T-cell (primary cell): ENCODE data around the gene TNC. TPM values are rescaled to one million over a fixed set of nuclear protein-coding genes. Genes with fewer than 3 reads are reported as not detected.

Experiments
- ATAC-seq, 4 experiments: fragments of 200-7000 bp in 3 of 4; fragments of 150-1000 bp in 1 of 4; cut with Tn5 transposase; replicated peaks in 1 of 4; 1 replicate in 3 of 4; 2 replicates in 1 of 4; pipeline ENCODE4 v1.10.0; 2021; ENCODE audit warnings: moderate library complexity in 3 of 4, mild to moderate bottlenecking in 2 of 4, moderate number of reproducible peaks in 1 of 4
- CTCF ChIA-PET, 2 donors: fragments of 300-600 bp; sonication (Branson Sonifier 250); formaldehyde crosslinking; loops; one replicate each; lab custom pipeline; 2022; ENCODE audit warnings: antibody characterized with exemption in 2 of 2; lab: Charles Lee
- POLR2A ChIA-PET, 2 donors: fragments of 300-600 bp; sonication (Branson Sonifier 250); formaldehyde crosslinking; loops; one replicate each; lab custom pipeline; 2022; ENCODE audit warnings: antibody characterized with exemption in 2 of 2; lab: Charles Lee
- DNase-seq, 35 experiments: peaks; one replicate each; pipeline versions ENCODE4 v3.0.0 to v3.0.0-alpha.2; 2013 to 2023
- H3K27ac ChIP-seq: one replicate; pipeline ENCODE4 v1.5.1; 2013; ENCODE audit warnings: low read length
- H3K27me3 ChIP-seq, 2 experiments: replicated peaks in 1 of 2; 1 replicate in 1 of 2; 2 replicates in 1 of 2; pipeline versions ENCODE4 v1.6.1 to v1.7.0; 2013; ENCODE audit warnings: low read length in 1 of 2, mixed read lengths in 1 of 2; ENCODE audit not compliant: control insufficient read depth in 2 of 2, insufficient read depth in 2 of 2; ENCODE audit errors: extremely low read depth in 1 of 2
- H3K36me3 ChIP-seq, 2 donors: 1 replicate in 1 of 2; 2 replicates in 1 of 2; pipeline versions ENCODE4 v1.6.1 to v1.7.0; 2013; ENCODE audit warnings: low read length in 1 of 2; ENCODE audit not compliant: control insufficient read depth in 2 of 2, insufficient read depth in 1 of 2; ENCODE audit errors: extremely low read depth in 1 of 2
- H3K4me1 ChIP-seq, 2 experiments: 1 replicate in 1 of 2; 2 replicates in 1 of 2; pipeline versions ENCODE4 v1.6.1 to v1.7.0; 2013; ENCODE audit warnings: low read length in 2 of 2, mixed read lengths in 1 of 2; ENCODE audit not compliant: insufficient read depth in 2 of 2, control insufficient read depth in 1 of 2; ENCODE audit errors: extremely low read depth in 1 of 2
- H3K4me3 ChIP-seq, 2 donors: 1 replicate in 1 of 2; 2 replicates in 1 of 2; pipeline versions ENCODE4 v1.5.1 to v1.7.0; 2013; ENCODE audit warnings: mild to moderate bottlenecking in 2 of 2, low read length in 1 of 2, moderate library complexity in 1 of 2; ENCODE audit not compliant: control insufficient read depth in 1 of 2; ENCODE audit errors: extremely low read depth in 1 of 2
- H3K9me3 ChIP-seq: 2 replicates; pipeline ENCODE4 v1.7.0; 2013
- H3K27ac Mint-ChIP-seq, 2 donors: one replicate each; pipeline ENCODE4 v1.8.0; 2020 to 2021; ENCODE audit warnings: mild to moderate bottlenecking in 2 of 2, mixed read lengths in 2 of 2
- H3K27me3 Mint-ChIP-seq, 2 donors: one replicate each; pipeline ENCODE4 v1.8.0; 2021 to 2022; ENCODE audit warnings: mixed read lengths in 2 of 2
- H3K36me3 Mint-ChIP-seq: one replicate; pipeline ENCODE4 v1.8.0; 2021; ENCODE audit warnings: mixed read lengths
- H3K4me1 Mint-ChIP-seq, 3 donors: one replicate each; pipeline ENCODE4 v1.8.0; 2020 to 2022; ENCODE audit warnings: mixed read lengths in 3 of 3, mild to moderate bottlenecking in 1 of 3
- H3K4me3 Mint-ChIP-seq, 3 donors: one replicate each; pipeline ENCODE4 v1.8.0; 2020 to 2022; ENCODE audit warnings: mild to moderate bottlenecking in 3 of 3, mixed read lengths in 3 of 3, moderate library complexity in 3 of 3
- H3K9me3 Mint-ChIP-seq, 3 donors: one replicate each; pipeline ENCODE4 v1.8.0; 2020 to 2022; ENCODE audit warnings: mixed read lengths in 3 of 3
- WGBS: methylation state at CpG from one replicate; pipeline ENCODE4 v1.1.5; 2013; ENCODE audit warnings: missing lambda C conversion rate; ENCODE audit not compliant: insufficient coverage; 5-methylcytosine and 5-hydroxymethylcytosine counted together
- total RNA-seq, 35 experiments: library from RNA in 6 of 35; stranded (reverse) in 6 of 35; fragments of 120-200 nt in 1 of 35; gene quantifications; one replicate each; pipeline versions ENCODE4 v1.2.1 to v1.2.4 and lab custom pipeline; 2013 to 2026

The TNC gene
- total RNA-seq, 5 donors from 2014 or later (not counting 1 experiment from before 2014, with no cell fraction given), result 0.16 to 0.29 (median 0.20) TPM; not detected in 2

- ATAC-seq (no peak), DNase-seq (no peak)
- Mint-ChIP-seq H3K36me3 (no peaks in the 10 kb centered on the region), H3K9me3 (no peaks in the 10 kb centered on the region), H3K27ac (no peak overlapping the region), H3K27me3 (peaks cover 61 to 70% of the 10 kb centered on the region in 2 donors), H3K4me1 (peaks cover 0 to 7% (median 3%) of the 10 kb centered on the region in 3 donors), H3K4me3 (no peak overlapping the region)
- CTCF ChIA-PET, result no interaction called here
- Histone ChIP-seq H3K27ac (no peak overlapping the region), H3K36me3 (no peaks in the 10 kb centered on the region), H3K27me3 (peaks cover 13 to 18% of the 10 kb centered on the region in 2 experiments), H3K9me3 (no peaks in the 10 kb centered on the region), H3K4me1 (no peaks in the 10 kb centered on the region), H3K4me3 (no peak overlapping the region)
- 11% methylated on average over 4 of the region's 8 CpGs for WGBS
- POLR2A ChIA-PET, result no interaction called here
Measured at GRCh38 chr9:115118879-115119218, 892 bp upstream of the TNC start.

- Mint-ChIP-seq H3K27ac (no peak overlapping the region), H3K4me1 (peaks cover 0 to 7% (median 3%) of the 10 kb centered on the region in 3 donors), H3K36me3 (no peaks in the 10 kb centered on the region), H3K27me3 (peaks cover 69 to 70% of the 10 kb centered on the region in 2 donors), H3K4me3 (no peak overlapping the region), H3K9me3 (no peaks in the 10 kb centered on the region)
- no peaks in the 10 kb centered on the region for H3K4me1 ChIP-seq
- ChIA-PET CTCF (no interaction called here), POLR2A (no interaction called here)
- ATAC-seq (no peak), DNase-seq (no peak)
- H3K9me3 ChIP-seq, result no peaks in the 10 kb centered on the region
- H3K36me3 ChIP-seq, result no peaks in the 10 kb centered on the region
- no peak overlapping the region for H3K27ac ChIP-seq
- peaks cover 12 to 23% of the 10 kb centered on the region in 2 experiments for H3K27me3 ChIP-seq
- 66% methylated on average over 4 of the region's 8 CpGs for WGBS
- H3K4me3 ChIP-seq, result no peak overlapping the region
Measured at GRCh38 chr9:115116421-115117284, 1.3 kb downstream of the TNC start.

GRCh38 chr9:115115924-115116323, 2.0 kb downstream of the TNC start:
- WGBS, result no CpG with 5 or more reads among the region's 1 CpG
- no peaks in the 10 kb centered on the region for H3K4me1 ChIP-seq
- CTCF ChIA-PET, result no interaction called here
- ATAC-seq, result no peak
- no peak overlapping the region for H3K27ac Mint-ChIP-seq
- peaks cover 62 to 66% of the 10 kb centered on the region in 2 donors for H3K27me3 Mint-ChIP-seq
- no peak overlapping the region for H3K4me3 ChIP-seq
- no peaks in the 10 kb centered on the region for H3K36me3 Mint-ChIP-seq
- no peak overlapping the region for H3K27ac ChIP-seq
- H3K4me3 Mint-ChIP-seq, result no peak overlapping the region
- no peaks in the 10 kb centered on the region for H3K36me3 ChIP-seq
- H3K4me1 Mint-ChIP-seq, result peaks cover 0 to 7% (median 3%) of the 10 kb centered on the region in 3 donors
- no peaks in the 10 kb centered on the region for H3K9me3 ChIP-seq
- POLR2A ChIA-PET, result no interaction called here
- H3K9me3 Mint-ChIP-seq, result no peaks in the 10 kb centered on the region
- H3K27me3 ChIP-seq, result peaks cover 12 to 28% of the 10 kb centered on the region in 2 experiments
- no peak for DNase-seq

GRCh38 chr9:115115117-115115880, 2.7 kb downstream of the TNC start:
- Histone ChIP-seq H3K4me1 (no peaks in the 10 kb centered on the region), H3K36me3 (no peaks in the 10 kb centered on the region), H3K4me3 (no peak overlapping the region), H3K9me3 (no peaks in the 10 kb centered on the region), H3K27ac (no peak overlapping the region), H3K27me3 (peaks cover 12 to 28% of the 10 kb centered on the region in 2 experiments)
- CTCF ChIA-PET, result no interaction called here
- no peaks in the 10 kb centered on the region for H3K36me3 Mint-ChIP-seq
- peaks cover 0 to 7% (median 3%) of the 10 kb centered on the region in 3 donors for H3K4me1 Mint-ChIP-seq
- 91% methylated on average over 2 of the region's 2 CpGs for WGBS
- H3K9me3 Mint-ChIP-seq, result no peaks in the 10 kb centered on the region
- POLR2A ChIA-PET, result no interaction called here
- H3K27me3 Mint-ChIP-seq, result peaks cover 58 to 68% of the 10 kb centered on the region in 2 donors
- H3K27ac Mint-ChIP-seq, result no peak overlapping the region
- no peak for ATAC-seq
- no peak for DNase-seq
- H3K4me3 Mint-ChIP-seq, result no peak overlapping the region

- Mint-ChIP-seq H3K9me3 (no peaks in the 10 kb centered on the region), H3K27ac (no peak overlapping the region), H3K36me3 (no peaks in the 10 kb centered on the region), H3K27me3 (peaks cover 63 to 68% of the 10 kb centered on the region in 2 donors), H3K4me3 (no peak overlapping the region), H3K4me1 (peaks cover 0 to 7% (median 3%) of the 10 kb centered on the region in 3 donors)
- H3K9me3 ChIP-seq, result no peaks in the 10 kb centered on the region
- H3K27me3 ChIP-seq, result peaks cover 12 to 28% of the 10 kb centered on the region in 2 experiments
- ATAC-seq (no peak), DNase-seq (no peak)
- no peak overlapping the region for H3K4me3 ChIP-seq
- no peak overlapping the region for H3K27ac ChIP-seq
- WGBS, result no CpG with 5 or more reads among the region's 2 CpGs
- no peaks in the 10 kb centered on the region for H3K36me3 ChIP-seq
- ChIA-PET CTCF (no interaction called here), POLR2A (no interaction called here)
- no peaks in the 10 kb centered on the region for H3K4me1 ChIP-seq
Measured at GRCh38 chr9:115114546-115114945, 3.4 kb downstream of the TNC start.

- H3K27me3 Mint-ChIP-seq, result peaks cover 60 to 65% of the 10 kb centered on the region in 2 donors
- ChIA-PET CTCF (no interaction called here), POLR2A (no interaction called here)
- no peak overlapping the region for H3K27ac Mint-ChIP-seq
- no peak overlapping the region for H3K4me3 ChIP-seq
- H3K36me3 ChIP-seq, result no peaks in the 10 kb centered on the region
- H3K27me3 ChIP-seq, result peaks cover 12 to 28% of the 10 kb centered on the region in 2 experiments
- no peaks in the 10 kb centered on the region for H3K9me3 ChIP-seq
- peaks cover 0 to 7% (median 3%) of the 10 kb centered on the region in 3 donors for H3K4me1 Mint-ChIP-seq
- no peak for DNase-seq
- no peak overlapping the region for H3K27ac ChIP-seq
- no peak overlapping the region for H3K4me3 Mint-ChIP-seq
- WGBS, result 77% methylated on average over 3 of the region's 4 CpGs
- no peak for ATAC-seq
- H3K36me3 Mint-ChIP-seq, result no peaks in the 10 kb centered on the region
- H3K4me1 ChIP-seq, result no peaks in the 10 kb centered on the region
- H3K9me3 Mint-ChIP-seq, result no peaks in the 10 kb centered on the region
Measured at GRCh38 chr9:115114084-115114483, 3.9 kb downstream of the TNC start.
